ENCODE measurements around the gene CEND1. TPM values are rescaled to one million over a fixed set of nuclear protein-coding genes. Genes with fewer than 3 reads are reported as not detected.

CEND1 gene
- total RNA-seq, 1 experiment from 2014 or later, result 2.7 TPM

- peak; percentile 57 for ATAC-seq
- Mint-ChIP-seq H3K27me3 (ENCODE audit: low read depth) (no peaks in the 10 kb centered on the region), H3K36me3 (peaks cover 40% of the 10 kb centered on the region), H3K27ac (no peak overlapping the region; the same call in 1 of the 2 replicates), H3K4me1 (peaks cover 12% of the 10 kb centered on the region), H3K9me3 (no peaks in the 10 kb centered on the region), H3K4me3 (no peak overlapping the region)
- DNase-seq (ENCODE audit: low spot score), result peak; percentile 82
- POLR2A ChIA-PET, result interaction anchor here (1.0 kb wide), 1 partner anchor 41 kb away, joined by 3 read pairs; no protein-coding TSS in a partner anchor
- CTCF ChIA-PET, result interaction anchor here (0.6 to 7.1 kb wide), 7 partner anchors 10 to 211 kb away, joined by 3 to 94 read pairs (median 4); no protein-coding TSS in a partner anchor
- no peak for TF ChIP-seq JUN (CRISPR knock-in tag; IDR thresholded peaks at IDR 0.05)
- TF ChIP-seq NFYB (CRISPR knock-in tag; conservative IDR thresholded peaks at IDR 0.05; ENCODE audit: low read depth), result no peak
- TF ChIP-seq RORB (CRISPR knock-in tag; IDR thresholded peaks at IDR 0.05), result no peak
- TF ChIP-seq CBFB (CRISPR knock-in tag; IDR thresholded peaks at IDR 0.05; ENCODE audit: low read depth), result no peak
- TF ChIP-seq E2F5 (CRISPR knock-in tag; IDR thresholded peaks at IDR 0.05), result no peak
- TF ChIP-seq, protein P1, sequence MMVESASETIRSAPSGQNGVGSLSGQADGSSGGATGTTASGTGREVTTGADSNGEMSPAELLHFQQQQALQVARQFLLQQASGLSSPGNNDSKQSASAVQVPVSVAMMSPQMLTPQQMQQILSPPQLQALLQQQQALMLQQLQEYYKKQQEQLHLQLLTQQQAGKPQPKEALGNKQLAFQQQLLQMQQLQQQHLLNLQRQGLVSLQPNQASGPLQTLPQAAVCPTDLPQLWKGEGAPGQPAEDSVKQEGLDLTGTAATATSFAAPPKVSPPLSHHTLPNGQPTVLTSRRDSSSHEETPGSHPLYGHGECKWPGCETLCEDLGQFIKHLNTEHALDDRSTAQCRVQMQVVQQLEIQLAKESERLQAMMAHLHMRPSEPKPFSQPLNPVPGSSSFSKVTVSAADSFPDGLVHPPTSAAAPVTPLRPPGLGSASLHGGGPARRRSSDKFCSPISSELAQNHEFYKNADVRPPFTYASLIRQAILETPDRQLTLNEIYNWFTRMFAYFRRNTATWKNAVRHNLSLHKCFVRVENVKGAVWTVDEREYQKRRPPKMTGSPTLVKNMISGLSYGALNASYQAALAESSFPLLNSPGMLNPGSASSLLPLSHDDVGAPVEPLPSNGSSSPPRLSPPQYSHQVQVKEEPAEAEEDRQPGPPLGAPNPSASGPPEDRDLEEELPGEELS (CRISPR knock-in tag; IDR thresholded peaks at IDR 0.05), result no peak
- TF ChIP-seq NFE2L1 (CRISPR knock-in tag; IDR thresholded peaks at IDR 0.05), result no peak
- TF ChIP-seq, protein P2, sequence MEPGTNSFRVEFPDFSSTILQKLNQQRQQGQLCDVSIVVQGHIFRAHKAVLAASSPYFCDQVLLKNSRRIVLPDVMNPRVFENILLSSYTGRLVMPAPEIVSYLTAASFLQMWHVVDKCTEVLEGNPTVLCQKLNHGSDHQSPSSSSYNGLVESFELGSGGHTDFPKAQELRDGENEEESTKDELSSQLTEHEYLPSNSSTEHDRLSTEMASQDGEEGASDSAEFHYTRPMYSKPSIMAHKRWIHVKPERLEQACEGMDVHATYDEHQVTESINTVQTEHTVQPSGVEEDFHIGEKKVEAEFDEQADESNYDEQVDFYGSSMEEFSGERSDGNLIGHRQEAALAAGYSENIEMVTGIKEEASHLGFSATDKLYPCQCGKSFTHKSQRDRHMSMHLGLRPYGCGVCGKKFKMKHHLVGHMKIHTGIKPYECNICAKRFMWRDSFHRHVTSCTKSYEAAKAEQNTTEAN (CRISPR knock-in tag; IDR thresholded peaks at IDR 0.05), result no peak
- TF ChIP-seq ZNF671 (CRISPR knock-in tag; IDR thresholded peaks at IDR 0.05), result 0 out of 2 replicates have a peak, but pooled peaks have one; percentile 6
- no peak for TF ChIP-seq SMAD4 (CRISPR knock-in tag; IDR thresholded peaks at IDR 0.05)
- TF ChIP-seq, protein P3, sequence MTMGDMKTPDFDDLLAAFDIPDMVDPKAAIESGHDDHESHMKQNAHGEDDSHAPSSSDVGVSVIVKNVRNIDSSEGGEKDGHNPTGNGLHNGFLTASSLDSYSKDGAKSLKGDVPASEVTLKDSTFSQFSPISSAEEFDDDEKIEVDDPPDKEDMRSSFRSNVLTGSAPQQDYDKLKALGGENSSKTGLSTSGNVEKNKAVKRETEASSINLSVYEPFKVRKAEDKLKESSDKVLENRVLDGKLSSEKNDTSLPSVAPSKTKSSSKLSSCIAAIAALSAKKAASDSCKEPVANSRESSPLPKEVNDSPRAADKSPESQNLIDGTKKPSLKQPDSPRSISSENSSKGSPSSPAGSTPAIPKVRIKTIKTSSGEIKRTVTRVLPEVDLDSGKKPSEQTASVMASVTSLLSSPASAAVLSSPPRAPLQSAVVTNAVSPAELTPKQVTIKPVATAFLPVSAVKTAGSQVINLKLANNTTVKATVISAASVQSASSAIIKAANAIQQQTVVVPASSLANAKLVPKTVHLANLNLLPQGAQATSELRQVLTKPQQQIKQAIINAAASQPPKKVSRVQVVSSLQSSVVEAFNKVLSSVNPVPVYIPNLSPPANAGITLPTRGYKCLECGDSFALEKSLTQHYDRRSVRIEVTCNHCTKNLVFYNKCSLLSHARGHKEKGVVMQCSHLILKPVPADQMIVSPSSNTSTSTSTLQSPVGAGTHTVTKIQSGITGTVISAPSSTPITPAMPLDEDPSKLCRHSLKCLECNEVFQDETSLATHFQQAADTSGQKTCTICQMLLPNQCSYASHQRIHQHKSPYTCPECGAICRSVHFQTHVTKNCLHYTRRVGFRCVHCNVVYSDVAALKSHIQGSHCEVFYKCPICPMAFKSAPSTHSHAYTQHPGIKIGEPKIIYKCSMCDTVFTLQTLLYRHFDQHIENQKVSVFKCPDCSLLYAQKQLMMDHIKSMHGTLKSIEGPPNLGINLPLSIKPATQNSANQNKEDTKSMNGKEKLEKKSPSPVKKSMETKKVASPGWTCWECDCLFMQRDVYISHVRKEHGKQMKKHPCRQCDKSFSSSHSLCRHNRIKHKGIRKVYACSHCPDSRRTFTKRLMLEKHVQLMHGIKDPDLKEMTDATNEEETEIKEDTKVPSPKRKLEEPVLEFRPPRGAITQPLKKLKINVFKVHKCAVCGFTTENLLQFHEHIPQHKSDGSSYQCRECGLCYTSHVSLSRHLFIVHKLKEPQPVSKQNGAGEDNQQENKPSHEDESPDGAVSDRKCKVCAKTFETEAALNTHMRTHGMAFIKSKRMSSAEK (CRISPR knock-in tag; IDR thresholded peaks at IDR 0.05; ENCODE audit: borderline replicate concordance), result no peak
- TF ChIP-seq, protein P4, sequence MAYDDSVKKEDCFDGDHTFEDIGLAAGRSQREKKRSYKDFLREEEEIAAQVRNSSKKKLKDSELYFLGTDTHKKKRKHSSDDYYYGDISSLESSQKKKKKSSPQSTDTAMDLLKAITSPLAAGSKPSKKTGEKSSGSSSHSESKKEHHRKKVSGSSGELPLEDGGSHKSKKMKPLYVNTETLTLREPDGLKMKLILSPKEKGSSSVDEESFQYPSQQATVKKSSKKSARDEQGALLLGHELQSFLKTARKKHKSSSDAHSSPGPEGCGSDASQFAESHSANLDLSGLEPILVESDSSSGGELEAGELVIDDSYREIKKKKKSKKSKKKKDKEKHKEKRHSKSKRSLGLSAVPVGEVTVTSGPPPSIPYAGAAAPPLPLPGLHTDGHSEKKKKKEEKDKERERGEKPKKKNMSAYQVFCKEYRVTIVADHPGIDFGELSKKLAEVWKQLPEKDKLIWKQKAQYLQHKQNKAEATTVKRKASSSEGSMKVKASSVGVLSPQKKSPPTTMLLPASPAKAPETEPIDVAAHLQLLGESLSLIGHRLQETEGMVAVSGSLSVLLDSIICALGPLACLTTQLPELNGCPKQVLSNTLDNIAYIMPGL (CRISPR knock-in tag; IDR thresholded peaks at IDR 0.05), result 0 out of 2 replicates have a peak, but pooled peaks have one; percentile 15
- TF ChIP-seq ZNF232 (CRISPR knock-in tag; IDR thresholded peaks at IDR 0.05), result no peak
- TF ChIP-seq IRF2 (CRISPR knock-in tag; IDR thresholded peaks at IDR 0.05; ENCODE audit: borderline replicate concordance, low read depth), result no peak
- no peak for TF ChIP-seq RELA (CRISPR knock-in tag; IDR thresholded peaks at IDR 0.05; ENCODE audit: borderline replicate concordance)
- TF ChIP-seq, protein P5, sequence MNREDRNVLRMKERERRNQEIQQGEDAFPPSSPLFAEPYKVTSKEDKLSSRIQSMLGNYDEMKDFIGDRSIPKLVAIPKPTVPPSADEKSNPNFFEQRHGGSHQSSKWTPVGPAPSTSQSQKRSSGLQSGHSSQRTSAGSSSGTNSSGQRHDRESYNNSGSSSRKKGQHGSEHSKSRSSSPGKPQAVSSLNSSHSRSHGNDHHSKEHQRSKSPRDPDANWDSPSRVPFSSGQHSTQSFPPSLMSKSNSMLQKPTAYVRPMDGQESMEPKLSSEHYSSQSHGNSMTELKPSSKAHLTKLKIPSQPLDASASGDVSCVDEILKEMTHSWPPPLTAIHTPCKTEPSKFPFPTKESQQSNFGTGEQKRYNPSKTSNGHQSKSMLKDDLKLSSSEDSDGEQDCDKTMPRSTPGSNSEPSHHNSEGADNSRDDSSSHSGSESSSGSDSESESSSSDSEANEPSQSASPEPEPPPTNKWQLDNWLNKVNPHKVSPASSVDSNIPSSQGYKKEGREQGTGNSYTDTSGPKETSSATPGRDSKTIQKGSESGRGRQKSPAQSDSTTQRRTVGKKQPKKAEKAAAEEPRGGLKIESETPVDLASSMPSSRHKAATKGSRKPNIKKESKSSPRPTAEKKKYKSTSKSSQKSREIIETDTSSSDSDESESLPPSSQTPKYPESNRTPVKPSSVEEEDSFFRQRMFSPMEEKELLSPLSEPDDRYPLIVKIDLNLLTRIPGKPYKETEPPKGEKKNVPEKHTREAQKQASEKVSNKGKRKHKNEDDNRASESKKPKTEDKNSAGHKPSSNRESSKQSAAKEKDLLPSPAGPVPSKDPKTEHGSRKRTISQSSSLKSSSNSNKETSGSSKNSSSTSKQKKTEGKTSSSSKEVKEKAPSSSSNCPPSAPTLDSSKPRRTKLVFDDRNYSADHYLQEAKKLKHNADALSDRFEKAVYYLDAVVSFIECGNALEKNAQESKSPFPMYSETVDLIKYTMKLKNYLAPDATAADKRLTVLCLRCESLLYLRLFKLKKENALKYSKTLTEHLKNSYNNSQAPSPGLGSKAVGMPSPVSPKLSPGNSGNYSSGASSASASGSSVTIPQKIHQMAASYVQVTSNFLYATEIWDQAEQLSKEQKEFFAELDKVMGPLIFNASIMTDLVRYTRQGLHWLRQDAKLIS (CRISPR knock-in tag; IDR thresholded peaks at IDR 0.05; ENCODE audit: borderline replicate concordance), result no peak
- TF ChIP-seq ZNF425 (CRISPR knock-in tag; conservative IDR thresholded peaks at IDR 0.05), result no peak
- TF ChIP-seq NR3C1 (CRISPR knock-in tag; conservative IDR thresholded peaks at IDR 0.05; ENCODE audit: low read depth), result no peak
- no peak for TF ChIP-seq GABPB1 (CRISPR knock-in tag; IDR thresholded peaks at IDR 0.05)
- TF ChIP-seq ZNF263 (CRISPR knock-in tag; IDR thresholded peaks at IDR 0.05; ENCODE audit: low read depth), result no peak
These were observed 24.7 kb downstream of the CEND1 start for GRCh38 chr11:765025-765801.

Data from WTC11 (cell line).